Urinary bladder (tissue), 4 donors: ENCODE data around the gene DHDDS. TPM values are rescaled to one million over a fixed set of nuclear protein-coding genes. Genes with fewer than 3 reads are reported as not detected.

Source experiments
- DNase-seq: peaks from one replicate; pipeline ENCODE4 v3.0.0-alpha.2; 2015; ENCODE audit errors: extremely low spot score
- H3K27ac ChIP-seq: one replicate; pipeline ENCODE4 v1.5.1; 2013; ENCODE audit warnings: low read depth, mild to moderate bottlenecking, moderate library complexity
- H3K36me3 ChIP-seq: one replicate; pipeline ENCODE4 v1.6.1; 2013; ENCODE audit warnings: mild to moderate bottlenecking, moderate library complexity; ENCODE audit not compliant: insufficient read depth
- H3K4me1 ChIP-seq: one replicate; pipeline ENCODE4 v1.6.1; 2013; ENCODE audit warnings: mild to moderate bottlenecking, moderate library complexity; ENCODE audit not compliant: insufficient read depth
- H3K4me3 ChIP-seq: one replicate; pipeline ENCODE4 v1.5.1; 2013; ENCODE audit warnings: low read depth, low read length
- WGBS: extraction: QIAGEN DNeasy Blood & Tissue Kit; methylation state at CpG from one replicate; pipeline ENCODE4 v1.1.7; 2013; 5-methylcytosine and 5-hydroxymethylcytosine counted together
- polyA plus RNA-seq: library from polyadenylated mRNA; stranded (reverse); fragments of 200-250 nt; gene quantifications from one replicate; pipeline ENCODE4 v1.2.3, GENCODE V29; 2013
- total RNA-seq: library from RNA; depleted of rRNA; stranded (reverse); fragments of >200 nt; gene quantifications from one replicate; pipeline ENCODE4 v1.2.3, GENCODE V29; 2014
- donor health status: healthy with polysubstance abuse.
- donor health status: healthy.

DHDDS gene
- total and polyA plus RNA-seq, 2 donors: 25.4 to 30.0 TPM

DNA sequence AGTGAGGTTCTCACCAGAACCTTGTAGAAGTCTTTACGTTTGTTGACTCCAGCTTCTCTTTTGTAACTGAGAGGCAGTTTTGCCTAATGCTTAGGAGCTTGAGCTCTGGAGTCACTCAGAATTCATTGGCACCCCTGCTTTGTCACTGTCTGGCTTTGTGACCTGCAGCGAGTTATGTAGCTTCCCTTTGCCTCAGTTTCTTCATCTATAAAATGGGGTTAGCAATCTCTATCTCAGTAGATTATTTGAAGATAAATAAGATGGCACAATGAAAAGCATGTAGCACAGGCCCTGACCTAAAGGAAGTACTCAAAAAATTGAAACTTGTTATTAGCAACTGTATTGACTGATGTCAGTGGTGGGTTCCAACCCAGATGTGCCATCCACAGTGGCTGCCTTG lies 8.1 kb downstream of the DHDDS start:
- Histone ChIP-seq H3K27ac (no peak overlapping the region), H3K4me3 (no peak overlapping the region), H3K36me3 (peaks cover 8% of the 10 kb centered on the region), H3K4me1 (no peaks in the 10 kb centered on the region)
- DNase-seq: no peak
- WGBS: 96% methylated on average over 2 of the region's 2 CpGs

DNA sequence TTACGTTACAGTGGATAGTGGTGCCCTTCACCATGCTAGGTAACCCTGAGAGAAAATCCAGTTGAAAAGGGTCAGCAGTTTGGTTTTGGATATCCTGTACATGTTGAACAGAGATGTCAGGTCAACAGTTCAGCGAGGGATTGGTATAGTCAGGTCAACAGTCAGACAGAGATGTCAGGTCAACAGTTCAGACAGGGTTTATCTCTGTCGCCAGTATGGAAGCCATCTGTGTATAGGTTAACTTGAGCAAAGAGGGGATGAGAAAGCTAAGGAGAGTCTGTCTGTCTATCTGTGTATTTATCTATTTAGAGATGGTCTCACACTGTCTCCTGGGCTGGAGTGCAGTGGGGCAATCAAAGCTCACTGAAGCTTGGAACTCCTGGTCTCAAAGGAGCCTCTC lies 17.7 kb downstream of the DHDDS start:
- peaks cover 3% of the 10 kb centered on the region for H3K36me3 ChIP-seq
- 87% methylated on average over 3 of the region's 3 CpGs for WGBS
- DNase-seq: no peak
- no peak overlapping the region for H3K4me3 ChIP-seq
- no peaks in the 10 kb centered on the region for H3K4me1 ChIP-seq
- H3K27ac ChIP-seq: no peak overlapping the region

DNA sequence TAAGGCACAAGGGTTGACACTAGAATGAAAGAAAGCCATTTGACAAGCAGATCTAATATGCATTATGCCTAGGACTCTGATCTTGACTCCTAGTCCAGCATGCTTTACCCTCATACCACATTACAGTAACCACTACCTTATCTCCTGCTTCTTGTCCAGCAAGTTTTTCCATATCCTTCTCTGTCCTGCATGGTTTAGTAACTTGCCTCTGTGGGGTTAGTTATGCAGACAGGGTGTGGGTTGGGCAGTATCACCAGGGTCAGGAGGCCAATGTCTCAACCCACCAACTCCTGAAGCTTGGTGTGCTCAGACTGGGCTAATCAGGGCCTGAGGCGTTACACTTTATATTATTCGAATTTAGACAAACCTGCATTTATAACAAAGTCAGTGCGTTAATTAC lies 18.8 kb downstream of the DHDDS start:
- Histone ChIP-seq H3K27ac (no peak overlapping the region), H3K36me3 (peaks cover 3% of the 10 kb centered on the region), H3K4me1 (no peaks in the 10 kb centered on the region), H3K4me3 (no peak overlapping the region)
- DNase-seq: no peak
- 93% methylated on average over 3 of the region's 3 CpGs for WGBS

DNA sequence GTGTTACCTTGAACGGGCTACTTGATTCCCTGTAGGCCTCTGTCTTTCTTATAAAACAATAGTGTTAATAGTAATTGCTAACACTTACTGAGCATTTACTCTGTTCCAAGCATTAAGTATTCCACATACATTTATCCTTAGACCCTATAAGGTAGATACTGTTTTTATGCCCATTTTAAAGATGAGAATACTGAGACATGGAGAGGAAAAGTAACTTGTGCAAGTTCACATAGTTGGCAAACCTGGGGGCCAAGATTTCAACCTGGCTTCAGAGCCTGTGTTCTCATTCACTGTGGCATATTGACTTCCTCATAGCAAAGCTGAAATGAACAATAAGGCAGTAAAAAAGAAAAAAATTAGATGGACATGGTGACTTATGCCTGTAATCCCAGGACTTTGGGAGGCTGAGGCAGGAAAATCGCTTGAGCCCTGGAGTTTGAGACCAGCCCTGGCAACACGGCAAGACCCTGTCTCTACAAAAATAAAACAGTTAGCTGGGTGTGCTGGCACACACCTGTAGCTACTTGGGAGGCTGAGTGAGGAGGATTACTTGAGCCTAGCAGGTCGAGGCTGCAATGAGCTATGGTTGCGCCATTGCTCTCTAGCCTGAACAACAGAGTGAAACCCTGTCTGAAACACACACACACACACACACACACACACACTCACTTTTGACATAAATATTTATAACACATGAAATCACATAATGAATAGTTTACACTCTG lies 20.5 kb downstream of the DHDDS start:
- Histone ChIP-seq H3K4me1 (no peaks in the 10 kb centered on the region), H3K27ac (no peak overlapping the region), H3K36me3 (no peaks in the 10 kb centered on the region), H3K4me3 (no peak overlapping the region)
- no peak for DNase-seq
- WGBS: 93% methylated on average over 5 of the region's 5 CpGs

DNA sequence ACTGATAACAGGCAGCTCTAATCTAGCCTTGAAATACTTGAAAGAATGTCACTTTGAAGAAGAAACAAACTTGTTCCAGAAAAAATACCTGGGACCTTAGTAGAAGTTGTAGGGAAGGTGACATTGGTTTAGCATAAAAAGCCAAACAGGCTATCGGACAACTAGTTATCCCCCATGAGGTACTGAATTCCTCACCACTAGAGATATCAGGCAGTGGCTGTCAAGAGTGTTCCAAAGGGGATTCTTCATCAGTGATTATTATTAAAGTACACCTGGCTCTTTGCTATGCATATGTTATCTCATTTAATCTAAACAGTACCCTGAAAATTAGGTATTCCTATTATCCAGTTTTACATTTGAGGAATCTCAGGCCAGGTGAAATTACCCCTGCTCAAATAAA lies 27.0 kb downstream of the DHDDS start:
- H3K36me3 ChIP-seq: peaks cover 8% of the 10 kb centered on the region
- no peak for DNase-seq
- WGBS: 89% methylated on average over 1 of the region's 1 CpG
- no peaks in the 10 kb centered on the region for H3K4me1 ChIP-seq
- no peak overlapping the region for H3K27ac ChIP-seq
- no peak overlapping the region for H3K4me3 ChIP-seq

DNA sequence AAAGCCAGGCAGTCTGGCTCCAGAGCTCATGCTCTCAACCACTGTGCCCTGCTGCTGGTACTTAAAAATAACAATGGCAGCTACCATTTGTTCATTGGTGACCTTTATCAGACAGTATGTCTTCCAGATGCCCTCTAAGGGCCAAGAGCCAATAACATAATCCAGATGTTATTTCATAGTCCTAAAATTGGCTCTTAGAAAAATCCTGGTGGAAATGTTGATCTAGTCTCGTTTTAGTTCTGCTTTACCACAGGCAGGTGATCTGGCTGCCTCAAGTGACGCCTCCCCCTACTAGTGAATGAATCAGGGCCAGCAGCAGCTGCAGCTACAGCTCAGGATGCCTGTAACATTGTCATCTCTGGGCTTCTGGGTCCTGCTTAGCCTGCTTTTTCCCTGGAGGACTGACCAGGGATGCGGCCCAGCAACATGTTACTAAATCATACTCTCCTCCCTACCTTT lies 27.5 kb downstream of the DHDDS start:
- Histone ChIP-seq H3K27ac (no peak overlapping the region), H3K4me3 (no peak overlapping the region), H3K36me3 (peaks cover 8% of the 10 kb centered on the region), H3K4me1 (no peaks in the 10 kb centered on the region)
- 67% methylated on average over 3 of the region's 3 CpGs for WGBS
- no peak for DNase-seq

DNA sequence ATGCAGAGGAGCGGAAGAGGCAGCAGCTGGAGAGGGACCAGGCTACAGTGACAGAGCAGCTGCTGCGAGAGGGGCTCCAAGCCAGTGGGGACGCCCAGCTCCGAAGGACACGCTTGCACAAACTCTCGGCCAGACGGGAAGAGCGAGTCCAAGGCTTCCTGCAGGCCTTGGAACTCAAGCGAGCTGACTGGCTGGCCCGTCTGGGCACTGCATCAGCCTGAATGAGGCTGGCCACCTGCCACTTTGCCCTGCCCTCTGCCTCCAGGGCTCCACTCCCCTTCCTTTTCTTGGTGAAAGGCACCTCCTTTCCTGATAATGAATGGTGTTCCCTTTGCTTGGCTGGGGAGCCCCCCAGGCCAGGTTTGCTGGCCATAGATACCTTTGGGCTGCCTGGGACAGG lies 36.8 kb downstream of the DHDDS start:
- DNase-seq: no peak
- Histone ChIP-seq H3K36me3 (no peaks in the 10 kb centered on the region), H3K4me3 (no peak overlapping the region), H3K27ac (no peak overlapping the region), H3K4me1 (no peaks in the 10 kb centered on the region)
- 75% methylated on average over 10 of the region's 10 CpGs for WGBS

DNA sequence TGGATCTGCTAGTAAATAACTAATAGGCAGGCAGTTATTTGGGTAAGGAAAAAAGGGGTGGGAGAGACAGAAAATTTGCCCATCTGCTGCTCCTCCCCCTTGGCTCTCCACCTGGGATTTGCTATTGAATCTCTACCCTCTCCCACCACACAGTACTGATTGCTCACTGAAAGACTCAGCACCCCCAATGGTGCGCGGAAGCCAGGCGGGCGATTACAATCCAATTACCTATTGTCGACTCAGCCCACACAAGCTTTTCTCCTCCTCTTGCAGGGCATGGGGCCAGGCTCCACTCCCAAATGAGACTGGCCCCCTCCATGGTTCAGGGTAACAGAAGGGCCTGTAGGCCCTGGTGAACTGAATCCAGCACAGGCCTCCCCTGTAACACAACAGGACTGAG lies 37.4 kb downstream of the DHDDS start:
- peaks cover 2% of the 10 kb centered on the region for H3K36me3 ChIP-seq
- H3K4me3 ChIP-seq: no peak overlapping the region
- DNase-seq: no peak
- no peaks in the 10 kb centered on the region for H3K4me1 ChIP-seq
- WGBS: 91% methylated on average over 5 of the region's 5 CpGs
- H3K27ac ChIP-seq: no peak overlapping the region

DNA sequence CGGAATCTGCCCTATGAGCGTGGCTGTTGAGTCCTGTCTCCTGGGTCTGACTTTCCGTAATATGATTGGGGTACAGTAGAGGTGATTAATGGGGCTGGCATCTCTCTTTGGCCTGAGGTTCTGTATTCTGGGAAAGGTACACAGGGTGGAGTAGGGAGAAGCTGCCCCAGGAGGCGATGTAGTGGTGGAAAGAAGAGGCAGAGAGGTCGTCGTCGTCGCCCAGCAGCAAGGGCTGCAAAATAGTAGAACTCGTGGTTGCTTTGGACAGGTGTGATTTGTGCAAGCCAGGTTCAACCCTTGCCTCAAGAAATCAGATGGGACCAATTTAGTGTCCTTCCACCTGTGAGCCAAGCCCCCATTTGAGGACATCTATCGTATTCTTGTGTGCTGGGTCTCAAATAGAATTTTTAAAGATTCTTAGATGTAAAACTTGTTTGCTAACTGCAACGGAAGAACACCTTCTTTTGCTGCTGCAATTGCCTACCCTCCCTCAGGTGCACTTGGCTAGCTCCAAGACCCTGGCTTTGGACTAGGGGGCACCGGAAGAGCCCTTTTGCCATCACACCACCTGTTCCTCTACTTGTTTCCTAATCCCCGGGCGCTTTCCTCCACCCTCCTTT lies 38.9 kb downstream of the DHDDS start:
- H3K4me1 ChIP-seq: no peaks in the 10 kb centered on the region
- DNase-seq: no peak
- 39% methylated on average over 14 of the region's 14 CpGs for WGBS
- H3K4me3 ChIP-seq: no peak overlapping the region
- H3K27ac ChIP-seq: no peak overlapping the region
- peaks cover 3% of the 10 kb centered on the region for H3K36me3 ChIP-seq

DNA sequence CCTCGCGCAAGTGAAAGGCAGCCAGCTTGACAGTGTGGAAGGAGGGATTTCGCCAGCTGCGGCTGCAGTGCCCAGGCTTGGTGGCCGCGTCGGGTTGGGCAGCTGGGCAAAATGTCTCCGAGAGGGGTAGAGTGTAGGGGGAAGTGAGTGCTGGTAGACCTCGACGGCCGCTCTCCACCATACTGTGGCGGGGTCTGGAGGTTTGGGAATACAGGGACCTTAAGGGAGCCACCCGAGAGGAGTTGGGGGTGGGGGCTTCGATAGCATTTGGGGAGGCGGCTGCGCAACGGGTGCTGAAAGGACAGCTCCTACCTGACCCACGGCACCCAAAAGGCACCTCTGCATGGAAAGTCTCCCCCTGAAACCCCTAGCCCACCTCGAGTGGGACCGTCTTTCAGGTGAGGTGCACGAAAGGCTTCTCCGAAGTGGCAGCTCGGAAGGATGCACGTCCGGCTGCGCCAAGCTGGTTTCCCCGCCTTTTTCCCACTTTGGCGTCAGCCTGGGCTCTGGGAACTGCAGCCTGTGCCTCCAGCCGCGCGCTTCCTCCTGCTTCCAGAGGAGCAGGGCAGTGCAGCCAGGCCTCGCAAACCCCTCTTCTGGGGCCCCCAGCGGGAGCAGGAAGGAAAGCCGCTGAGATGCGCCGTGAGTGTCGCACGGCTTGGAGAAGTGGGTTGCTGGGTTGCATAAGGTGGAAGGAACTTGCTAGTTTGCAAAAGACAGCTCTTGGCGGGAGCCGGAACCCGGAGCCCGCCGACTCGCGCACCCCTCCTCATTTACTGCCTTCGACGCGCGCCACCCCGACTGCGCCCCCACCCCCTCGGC lies 39.6 kb downstream of the DHDDS start:
- no peaks in the 10 kb centered on the region for H3K4me1 ChIP-seq

DNA sequence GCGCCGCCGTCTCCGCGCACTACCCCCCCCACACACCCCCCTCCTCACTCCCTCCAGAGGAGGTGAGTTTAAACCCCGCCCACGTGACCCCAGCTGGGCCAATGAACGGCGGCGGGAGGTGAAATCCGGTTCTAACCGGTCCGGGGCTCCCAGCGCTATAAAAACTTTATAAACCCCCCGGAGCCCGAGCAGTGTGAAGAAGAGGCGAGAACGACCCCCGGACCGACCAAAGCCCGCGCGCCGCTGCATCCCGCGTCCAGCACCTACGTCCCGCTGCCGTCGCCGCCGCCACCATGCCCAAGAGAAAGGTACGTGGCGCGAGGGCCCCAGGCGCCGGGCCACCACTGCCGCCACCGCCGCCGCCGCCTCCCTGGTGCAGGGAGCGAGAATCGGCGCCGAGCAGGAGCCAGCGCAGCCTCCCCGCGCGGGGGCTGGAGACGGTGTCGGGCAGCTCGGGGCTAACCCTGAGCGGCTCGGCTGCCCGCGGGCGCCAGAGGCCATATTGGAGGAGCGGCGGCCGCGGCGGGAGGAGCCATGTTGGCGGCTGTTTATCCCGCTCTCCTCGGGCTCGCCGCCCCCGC lies 40.3 kb downstream of the DHDDS start, which contains the start of gene HMGN2:
TSS of gene HMGN2 (plus strand) at position 121 of the 581 bp plus-strand sequence. CDS start at position 294, 173 bp downstream.
- Histone ChIP-seq H3K36me3 (peaks cover 3% of the 10 kb centered on the region), H3K4me1 (no peaks in the 10 kb centered on the region), H3K27ac (peak within 1 kb of the TSS; percentile 97), H3K4me3 (peak within 1 kb of the TSS; percentile 86)
- WGBS: 1% methylated on average over 69 of the region's 69 CpGs
- peak; percentile 86 for DNase-seq

More for the DNA sequence above, 39.6 kb downstream of the DHDDS start:
- DNase-seq: peak; percentile 54
- H3K27ac ChIP-seq: no peak overlapping the region
- under 1% methylated on average over 52 of the region's 52 CpGs for WGBS
- peak overlapping the region; percentile 86 for H3K4me3 ChIP-seq
- peaks cover 3% of the 10 kb centered on the region for H3K36me3 ChIP-seq

DNA sequence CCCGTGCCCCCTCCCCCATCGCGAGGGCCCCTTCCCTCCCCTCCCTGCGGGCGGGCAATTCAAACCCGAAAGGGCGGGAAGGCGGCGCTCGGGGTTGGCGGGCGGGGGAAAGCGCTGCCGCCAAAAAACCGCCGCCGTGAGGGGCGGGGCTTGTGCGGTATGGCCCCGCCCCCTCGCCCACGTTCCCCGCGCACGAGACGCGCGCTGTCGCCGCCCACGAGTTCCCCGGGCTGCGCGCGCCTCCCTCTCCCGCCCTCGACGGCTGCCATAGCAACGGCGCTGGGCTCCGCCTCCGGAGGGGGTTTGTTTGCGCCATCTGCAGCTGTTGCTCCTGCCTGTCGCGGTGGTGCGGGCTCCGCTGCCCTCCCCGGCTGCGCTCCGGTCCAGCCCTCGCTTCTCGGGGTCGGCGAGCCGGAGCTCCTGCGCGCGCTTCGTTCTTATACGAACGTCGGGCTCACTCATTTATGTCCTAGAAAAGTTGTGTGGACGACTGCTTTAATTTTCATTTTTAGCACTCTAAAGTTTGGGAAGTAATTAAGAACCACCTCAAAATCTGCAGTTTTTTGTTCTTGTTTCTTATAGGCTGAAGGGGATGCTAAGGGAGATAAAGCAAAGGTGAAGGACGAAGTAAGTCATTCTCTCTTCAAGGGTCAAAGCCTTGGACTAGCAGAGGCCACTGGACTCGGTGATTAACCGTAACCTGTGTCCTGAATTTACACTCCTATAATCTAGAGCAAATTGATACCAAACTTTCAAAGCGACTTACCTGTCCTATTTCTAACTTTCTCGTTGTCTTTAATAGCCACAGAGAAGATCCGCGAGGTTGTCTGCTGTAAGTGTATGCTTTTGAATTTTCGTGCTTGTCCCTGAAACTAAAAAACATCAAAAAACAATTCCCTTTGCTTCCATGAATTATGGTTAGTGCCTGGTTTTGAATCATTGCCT lies 41.1 kb downstream of the DHDDS start:
- H3K4me1 ChIP-seq: no peaks in the 10 kb centered on the region
- 4% methylated on average over 71 of the region's 71 CpGs for WGBS

More for the DNA sequence above, 41.1 kb downstream of the DHDDS start:
- H3K27ac ChIP-seq: peak overlapping the region; percentile 97
- peak overlapping the region; percentile 86 for H3K4me3 ChIP-seq
- peaks cover 3% of the 10 kb centered on the region for H3K36me3 ChIP-seq
- peak; percentile 76 for DNase-seq
